GM18499 (cell line): ENCODE data around the gene PLCH1.

ENCODE experiments used
- ATAC-seq: cut with Tn5 transposase; IDR thresholded peaks from one replicate; pipeline ENCODE4 v1.9.1; 2021; ENCODE audit warnings: moderate number of reproducible peaks; ENCODE audit not compliant: insufficient read depth, unreplicated experiment

Gene PLCH1

GRCh38 chr3:155690921-155691320, 54.0 kb downstream of the PLCH1 start:
- ATAC-seq: no peak

- no peak for ATAC-seq
Observed at GRCh38 chr3:155688481-155688880, 56.4 kb downstream of the PLCH1 start.

- no peak for ATAC-seq
Observed at GRCh38 chr3:155683344-155683720, 61.5 kb downstream of the PLCH1 start.

GRCh38 chr3:155682426-155683343, 62.2 kb downstream of the PLCH1 start:
- no peak for ATAC-seq

GRCh38 chr3:155676252-155676981, 68.5 kb downstream of the PLCH1 start:
- ATAC-seq: no peak

GRCh38 chr3:155675094-155675493, 69.8 kb downstream of the PLCH1 start:
- ATAC-seq: no peak

GRCh38 chr3:155673421-155673820, 71.5 kb downstream of the PLCH1 start:
- ATAC-seq: no peak

- no peak for ATAC-seq
Observed at GRCh38 chr3:155670335-155670734, 74.5 kb downstream of the PLCH1 start.

- no peak for ATAC-seq
Observed at GRCh38 chr3:155667988-155668387, 76.9 kb downstream of the PLCH1 start.

- no peak for ATAC-seq
Observed at GRCh38 chr3:155664925-155665695, 79.8 kb downstream of the PLCH1 start.

- ATAC-seq: no peak
Observed at GRCh38 chr3:155663467-155664212, 81.2 kb downstream of the PLCH1 start.

GRCh38 chr3:155661760-155662159, 83.1 kb downstream of the PLCH1 start:
- ATAC-seq: no peak

- ATAC-seq: no peak
Observed at GRCh38 chr3:155661042-155661441, 83.8 kb downstream of the PLCH1 start.

GRCh38 chr3:155658671-155659261, 86.1 kb downstream of the PLCH1 start:
- ATAC-seq: no peak

- ATAC-seq: no peak
Observed at GRCh38 chr3:155658006-155658405, 86.9 kb downstream of the PLCH1 start.

GRCh38 chr3:155657161-155657560, 87.7 kb downstream of the PLCH1 start:
- no peak for ATAC-seq

- no peak for ATAC-seq
Observed at GRCh38 chr3:155656466-155656865, 88.4 kb downstream of the PLCH1 start.

- ATAC-seq: no peak
Observed at GRCh38 chr3:155651489-155652218, 93.2 kb downstream of the PLCH1 start.

- ATAC-seq: no peak
Observed at GRCh38 chr3:155648013-155648591, 96.8 kb downstream of the PLCH1 start.
